C4-2B (cell line): Measurements from ENCODE around the gene ARHGAP21.

Source experiments
- H3K27ac ChIP-seq: fragments of 450-650 bp; 2 replicates; pipeline ENCODE4 v1.5.1; 2017
- CTCF ChIP-seq: fragments of 450-650 bp; conservative IDR thresholded peaks from 2 replicates; pipeline ENCODE4 v1.5.1; 2017; ENCODE audit warnings: mild to moderate bottlenecking
- ZFX ChIP-seq: fragments of 450-650 bp; IDR thresholded peaks from 2 replicates; pipeline ENCODE4 v1.6.1; 2017

The ARHGAP21 gene

GRCh38 chr10:24579906-24580305 is 143.8 kb downstream of the ARHGAP21 start:
- TF ChIP-seq ZFX (no peak), CTCF (no peak)
- H3K27ac ChIP-seq: no peak overlapping the region

DNA sequence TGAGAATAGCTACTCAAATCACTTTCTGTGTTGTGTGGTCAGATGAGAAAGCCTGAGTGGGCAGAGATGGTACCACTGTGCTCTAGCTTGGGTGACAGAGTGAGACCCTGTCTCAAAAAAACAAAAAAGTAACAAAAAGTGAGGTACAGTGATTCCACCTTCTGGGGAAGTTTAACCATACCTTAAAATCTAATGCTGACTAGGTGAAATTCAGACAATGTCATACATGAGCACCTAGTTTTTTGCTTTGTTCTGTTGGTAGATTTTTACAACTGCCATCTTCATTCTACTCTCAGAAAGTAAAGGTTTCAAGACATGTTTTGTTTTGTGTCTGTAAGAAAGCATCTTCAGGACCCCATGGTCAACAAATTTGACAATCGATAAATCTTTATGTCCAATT is 144.2 kb downstream of the ARHGAP21 start:
- H3K27ac ChIP-seq: no peak overlapping the region
- TF ChIP-seq ZFX (no peak), CTCF (no peak)

- no peak overlapping the region for H3K27ac ChIP-seq
- TF ChIP-seq ZFX (no peak), CTCF (no peak)
Measured at GRCh38 chr10:24575481-24576002, 148.1 kb downstream of the ARHGAP21 start.

- TF ChIP-seq CTCF (no peak), ZFX (no peak)
- H3K27ac ChIP-seq: no peak overlapping the region
Measured at GRCh38 chr10:24574578-24575155, 149.0 kb downstream of the ARHGAP21 start.

- H3K27ac ChIP-seq: no peak overlapping the region
Measured at GRCh38 chr10:24574161-24574560, 149.5 kb downstream of the ARHGAP21 start.

DNA sequence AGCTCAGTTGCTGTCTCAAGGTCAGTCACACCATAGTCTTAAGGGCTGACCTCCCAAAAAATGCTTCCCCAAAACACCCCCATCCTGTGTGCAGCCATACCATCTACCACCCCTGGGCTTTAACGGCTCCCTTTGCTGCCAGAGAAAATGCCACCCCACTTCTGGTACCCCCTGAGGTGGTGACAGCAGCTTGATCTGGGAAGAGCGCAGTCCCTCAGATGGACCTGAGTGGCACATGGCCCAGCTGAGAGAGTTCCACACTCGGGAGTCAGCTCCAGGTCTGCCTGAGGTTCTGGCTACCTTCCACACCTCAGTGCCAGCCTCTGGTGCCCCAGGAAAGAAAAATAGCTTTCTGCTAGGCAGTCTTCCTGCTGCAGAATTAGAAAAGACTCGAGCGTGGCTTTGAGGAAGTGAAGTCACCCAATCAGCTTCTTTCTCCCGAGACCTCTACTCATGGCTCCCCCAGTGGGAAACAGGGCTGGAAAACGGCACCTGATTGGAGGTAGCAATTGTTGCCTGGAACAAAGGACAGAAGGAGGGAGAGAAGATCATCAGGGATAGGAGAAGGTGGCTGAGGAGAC is 151.7 kb downstream of the ARHGAP21 start:
- TF ChIP-seq ZFX (no peak), CTCF (no peak)
- no peak overlapping the region for H3K27ac ChIP-seq

More at GRCh38 chr10:24574161-24574560, 149.5 kb downstream of the ARHGAP21 start:
- TF ChIP-seq CTCF (no peak), ZFX (no peak)

GRCh38 chr10:24570658-24571426 is 152.8 kb downstream of the ARHGAP21 start:
- H3K27ac ChIP-seq: no peak overlapping the region
- TF ChIP-seq ZFX (no peak), CTCF (no peak)
